ENCODE data around the gene PAPPA.

The PAPPA gene

DNA sequence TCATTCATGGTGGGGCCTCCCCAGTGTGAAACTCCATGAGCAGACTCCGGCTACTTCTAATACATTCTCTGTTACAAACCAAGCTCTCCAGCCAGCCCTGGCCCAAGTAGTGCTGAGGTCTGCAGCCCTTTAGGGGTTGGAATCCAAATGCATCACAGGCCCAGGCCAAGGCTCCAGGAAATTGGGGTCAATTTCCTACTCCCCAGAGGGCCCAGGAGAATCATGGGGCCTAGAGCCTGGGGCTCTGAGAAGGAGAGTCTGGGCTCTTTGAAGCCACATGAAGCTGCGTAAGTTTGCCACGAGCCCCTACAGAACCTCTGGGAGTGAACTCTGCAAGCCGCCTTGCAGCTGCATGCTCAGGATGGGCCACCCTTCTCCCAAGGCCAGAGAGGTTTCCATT is 206.4 kb downstream of the PAPPA start:
- no peak for DNase-seq

GRCh38 chr9:116360989-116361388 is 207.4 kb downstream of the PAPPA start:
- DNase-seq = no peak

DNA sequence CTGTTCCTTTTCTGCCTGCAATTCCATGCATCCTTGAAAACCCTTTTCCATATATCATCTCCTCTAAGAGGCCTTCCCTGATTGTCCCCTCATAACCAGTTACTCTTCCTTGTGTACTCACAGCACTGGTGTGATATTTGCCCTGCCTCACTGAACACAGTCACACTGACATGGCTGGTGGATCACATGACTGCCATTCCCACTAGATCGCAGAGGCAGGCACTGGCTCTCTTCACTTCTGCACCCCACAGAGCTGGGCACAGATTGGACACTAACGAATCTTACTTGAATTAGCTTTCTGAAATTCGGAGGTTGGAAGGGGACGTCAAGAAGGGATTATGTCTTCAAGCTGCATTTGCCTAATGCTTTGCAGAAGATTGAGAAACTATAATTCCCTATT is 208.0 kb downstream of the PAPPA start:
- no peak for DNase-seq

DNA sequence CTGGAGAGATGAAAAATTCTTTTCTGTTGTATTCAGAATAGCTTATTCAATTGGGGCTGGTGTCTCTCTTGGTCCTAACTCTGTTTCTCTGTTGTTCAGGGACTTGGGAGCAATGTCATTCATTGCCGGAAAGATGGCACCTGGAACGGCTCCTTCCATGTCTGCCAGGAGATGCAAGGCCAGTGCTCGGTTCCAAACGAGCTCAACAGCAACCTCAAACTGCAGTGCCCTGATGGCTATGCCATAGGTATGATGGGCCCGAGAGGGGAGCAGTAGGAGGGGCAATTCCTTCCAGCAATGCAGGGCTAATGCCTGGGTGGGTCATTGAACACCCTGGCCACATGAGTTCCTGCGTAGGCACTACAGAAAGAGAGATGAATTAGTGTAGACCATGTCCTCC is 208.9 kb downstream of the PAPPA start:
- no peak for DNase-seq

- DNase-seq = no peak
Measured at GRCh38 chr9:116365056-116365471, 211.5 kb downstream of the PAPPA start.

- no peak for DNase-seq
Measured at GRCh38 chr9:116366241-116366640, 212.7 kb downstream of the PAPPA start.

GRCh38 chr9:116368680-116369079 is 215.1 kb downstream of the PAPPA start:
- no peak for DNase-seq

DNA sequence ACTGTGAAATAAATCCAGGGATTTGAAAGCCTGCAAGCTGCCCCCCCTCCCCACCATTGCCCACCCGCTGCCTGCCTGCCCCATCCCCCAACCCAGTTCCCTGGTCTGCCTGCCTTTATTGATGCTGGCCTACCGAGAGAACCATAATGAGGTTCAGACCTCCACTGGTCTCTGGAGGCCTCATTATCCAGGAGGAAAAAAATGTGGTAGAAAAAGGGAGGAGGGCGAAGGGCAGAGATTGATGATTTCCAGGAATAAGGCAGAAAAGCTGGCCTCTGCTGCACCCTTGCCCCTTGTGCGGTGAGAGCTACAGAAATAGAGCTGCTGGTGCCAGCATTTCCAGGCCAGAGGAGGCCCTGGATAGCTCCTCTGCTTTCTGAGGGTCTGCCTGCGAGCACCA is 216.1 kb downstream of the PAPPA start:
- DNase-seq = no peak

GRCh38 chr9:116370556-116370955 is 217.0 kb downstream of the PAPPA start:
- DNase-seq = no peak

DNA sequence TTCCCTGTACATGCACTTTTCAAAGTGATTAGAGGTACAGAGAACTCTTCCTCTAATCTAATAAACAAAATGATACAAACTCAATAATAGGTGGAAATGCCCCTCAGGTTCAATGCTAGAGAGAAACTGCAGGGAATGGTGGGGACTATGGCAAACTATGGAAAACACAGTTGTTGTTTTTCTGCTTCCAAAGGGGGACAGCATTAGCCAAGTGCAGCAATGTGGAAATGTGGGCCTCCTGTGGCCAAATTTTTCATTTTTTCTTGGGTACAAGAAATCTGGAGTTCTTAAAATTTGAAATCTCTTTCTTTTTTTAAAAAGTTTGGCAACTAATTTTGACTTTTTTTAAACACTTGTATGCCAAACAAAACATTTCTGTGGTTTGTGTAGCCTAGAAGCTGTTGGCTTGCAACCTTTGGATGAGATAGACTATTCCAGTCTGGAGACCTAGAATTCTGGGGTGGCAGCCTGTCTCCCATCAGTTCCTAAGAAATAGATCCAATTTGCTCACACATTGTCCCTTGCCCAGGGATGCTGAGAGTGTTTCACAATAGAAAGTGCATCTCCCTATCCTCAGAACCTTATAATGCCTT is 218.6 kb downstream of the PAPPA start:
- DNase-seq = no peak

DNA sequence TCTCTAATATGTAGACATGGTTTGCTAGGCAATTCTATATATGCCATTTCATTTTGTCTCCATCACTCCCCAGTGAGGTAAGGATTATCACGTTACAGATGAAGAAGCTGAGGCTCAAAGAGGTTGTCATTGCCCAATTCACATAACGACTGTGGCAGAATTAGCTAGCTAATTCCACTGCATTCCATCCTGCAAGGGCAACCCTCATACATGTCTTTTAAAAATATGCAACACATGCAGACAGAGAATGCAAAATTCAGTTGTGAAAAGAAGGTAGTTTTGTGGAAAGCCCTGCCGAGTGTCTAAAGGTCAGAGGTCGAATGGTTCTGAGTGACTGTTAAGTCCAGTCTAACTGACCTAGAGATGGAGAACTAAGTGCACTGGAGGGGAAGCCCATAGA is 219.2 kb downstream of the PAPPA start:
- no peak for DNase-seq

GRCh38 chr9:116377179-116377798 is 223.7 kb downstream of the PAPPA start:
- DNase-seq = no peak

GRCh38 chr9:116378873-116379272 is 225.3 kb downstream of the PAPPA start:
- no peak for DNase-seq

GRCh38 chr9:116379821-116380220 is 226.2 kb downstream of the PAPPA start:
- DNase-seq = no peak

- DNase-seq = no peak
Measured at GRCh38 chr9:116380496-116380995, 227.0 kb downstream of the PAPPA start.

DNA sequence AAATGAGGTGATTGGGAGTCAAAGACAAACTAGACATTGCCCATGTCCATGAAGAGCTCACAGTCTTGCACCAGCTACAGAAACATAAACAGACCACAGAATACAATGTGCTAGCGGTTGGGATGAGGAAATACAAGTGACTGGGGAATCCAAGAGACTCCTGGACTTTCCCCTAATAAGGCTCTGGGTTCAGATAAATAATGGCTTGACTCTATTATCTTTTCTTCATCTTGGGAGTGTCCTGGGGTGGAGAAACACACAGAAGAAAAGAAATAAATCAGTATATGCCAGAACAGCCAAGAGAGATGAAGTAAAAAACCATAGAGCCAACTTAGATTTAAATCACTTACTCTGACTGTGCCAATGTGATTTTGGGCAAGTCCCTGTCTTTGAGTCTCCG is 227.8 kb downstream of the PAPPA start:
- DNase-seq = no peak

- no peak for DNase-seq
Measured at GRCh38 chr9:116382053-116382452, 228.5 kb downstream of the PAPPA start.

- no peak for DNase-seq
Measured at GRCh38 chr9:116383133-116383532, 229.5 kb downstream of the PAPPA start.

GRCh38 chr9:116383936-116384335 is 230.3 kb downstream of the PAPPA start:
- no peak for DNase-seq

DNA sequence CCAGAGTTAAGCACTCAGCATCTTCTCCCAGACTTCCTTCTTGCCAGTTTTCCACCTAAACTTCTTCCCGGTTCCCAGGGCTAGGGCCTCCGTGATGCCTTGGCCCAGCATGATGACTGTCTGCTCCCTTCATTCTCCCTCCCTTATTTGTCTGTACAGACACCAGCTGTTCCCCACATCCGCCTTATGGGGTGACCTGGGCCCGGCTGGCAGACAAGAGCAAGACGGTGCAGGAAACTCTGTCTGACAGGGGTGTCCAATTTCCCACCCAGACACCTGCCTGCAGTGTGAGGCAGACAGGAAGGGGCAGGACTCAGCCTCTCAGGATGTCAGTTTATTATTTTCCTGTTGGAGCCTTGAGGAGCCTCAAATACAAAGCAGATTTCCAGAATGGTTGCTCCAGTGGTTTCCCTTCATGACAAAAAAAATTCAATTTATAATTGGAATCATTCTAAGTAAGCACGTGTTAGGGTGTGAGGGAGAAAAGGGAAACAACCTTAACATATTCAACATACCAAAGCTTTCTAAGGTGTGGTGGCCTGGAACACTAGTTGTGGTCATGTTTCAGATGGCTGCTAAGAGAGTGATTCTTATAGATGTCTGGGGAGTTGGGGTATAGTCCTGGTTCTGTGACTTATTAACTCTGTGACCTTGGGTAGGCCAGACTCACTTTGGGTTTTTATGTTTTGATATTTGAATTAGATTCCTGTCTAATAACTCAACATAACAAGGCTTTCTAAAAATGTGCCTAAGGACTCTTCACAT is 234.5 kb downstream of the PAPPA start:
- no peak for DNase-seq

DNA sequence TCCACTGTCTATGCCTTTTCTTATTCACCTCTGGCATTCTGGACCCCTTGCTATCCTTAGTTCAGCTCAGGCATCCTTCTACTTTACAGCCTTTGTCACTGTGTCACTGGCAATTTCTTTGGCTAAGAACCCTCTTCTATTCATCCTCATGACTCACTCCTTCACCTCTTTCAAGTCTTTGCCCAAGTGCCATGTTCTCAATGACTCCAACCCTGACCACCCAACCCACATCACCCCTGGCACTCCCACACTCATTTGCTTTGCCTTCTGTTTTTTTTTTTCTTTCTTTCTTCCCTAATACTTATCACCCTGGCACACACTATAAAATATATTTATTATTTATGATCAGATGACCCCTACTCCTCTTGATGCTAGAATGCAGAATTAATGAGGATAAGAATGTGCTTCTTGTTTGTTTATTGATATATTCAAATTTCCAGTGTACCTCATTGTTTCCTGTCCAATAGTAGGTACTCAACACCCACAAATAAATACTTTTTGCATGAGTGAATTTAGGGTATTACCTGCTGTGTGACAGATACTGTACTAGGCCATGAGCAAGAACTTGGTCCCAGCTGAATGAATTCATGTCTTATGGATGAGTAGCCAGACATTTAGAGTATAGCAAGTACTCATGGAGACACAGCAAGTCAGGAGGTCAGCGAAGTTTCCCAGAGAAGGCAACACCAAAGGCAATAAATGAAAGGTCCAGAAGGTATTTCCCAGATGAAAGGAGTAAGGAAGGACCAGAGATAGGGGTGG is 236.1 kb downstream of the PAPPA start:
- no peak for DNase-seq

DNA sequence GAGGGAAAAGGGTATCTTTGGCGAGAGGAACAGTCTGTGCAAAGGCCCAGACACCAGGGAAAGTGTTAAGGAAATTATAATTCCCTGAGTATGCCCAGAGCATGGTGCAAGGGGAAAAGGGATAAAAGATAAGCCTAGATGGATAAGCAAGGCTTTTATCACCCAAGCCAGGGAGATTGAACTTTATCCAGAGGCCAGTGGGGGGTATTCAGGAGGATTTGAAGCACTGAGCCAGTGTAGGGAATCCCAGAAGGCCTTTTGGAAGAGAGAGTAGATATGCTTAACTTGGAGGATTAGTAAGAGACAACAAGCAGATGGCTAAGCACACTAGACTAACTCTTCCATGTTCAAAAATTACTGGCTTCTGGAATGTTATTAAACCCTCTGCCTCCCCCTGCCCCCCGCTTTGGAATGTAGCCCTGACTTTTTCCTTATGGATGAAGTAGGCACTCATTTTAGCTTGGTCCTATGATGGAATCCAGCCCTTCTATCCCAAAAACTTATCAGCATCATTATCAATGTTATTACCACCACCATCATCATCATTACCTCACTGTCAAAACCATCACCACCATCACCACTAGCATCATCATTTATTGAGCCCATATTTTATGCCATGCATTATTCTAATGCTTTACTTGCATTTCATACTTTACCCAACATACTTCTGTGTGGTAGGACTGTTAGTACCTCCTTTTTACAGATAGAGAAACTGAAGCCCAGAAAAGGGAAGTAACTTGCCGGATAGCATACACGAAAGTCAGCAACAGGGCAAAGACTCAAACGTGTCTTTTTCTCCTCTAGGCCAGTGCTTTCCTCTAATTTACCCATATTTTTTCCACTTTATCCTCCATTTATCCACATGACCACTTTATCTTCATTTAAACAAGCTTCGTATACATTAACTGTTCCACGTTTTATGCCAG is 237.0 kb downstream of the PAPPA start:
- no peak for DNase-seq

All from CD4-positive, alpha-beta T cell treated with Interferon gamma for 1 hour (primary cell).